WTC11 (cell line): ENCODE measurements around the gene ZBTB20.

Source experiments
- ATF1 ChIP-seq: sonication (generic); formaldehyde crosslinking; IDR thresholded peaks from 2 replicates; pipeline ENCODE4 v1.8.1; 2023; ENCODE audit warnings: mild to moderate bottlenecking, moderate library complexity, missing genetic modification reagents
- FOXJ3 ChIP-seq: sonication (generic); formaldehyde crosslinking; IDR thresholded peaks from 2 replicates; pipeline ENCODE4 v1.9.0; 2021; ENCODE audit warnings: missing genetic modification reagents, mild to moderate bottlenecking, borderline replicate concordance
- FOXK1 ChIP-seq: sonication (generic); formaldehyde crosslinking; IDR thresholded peaks from 2 replicates; pipeline ENCODE4 v1.8.0; 2022; ENCODE audit warnings: mild to moderate bottlenecking, moderate library complexity, missing genetic modification reagents
- NFE2L1 ChIP-seq: sonication (generic); formaldehyde crosslinking; IDR thresholded peaks from 2 replicates; pipeline ENCODE4 v1.8.1; 2023; ENCODE audit warnings: missing genetic modification reagents
- SP1 ChIP-seq: sonication (generic); formaldehyde crosslinking; conservative IDR thresholded peaks from 2 replicates; pipeline ENCODE4 v1.8.1; 2022; ENCODE audit warnings: missing genetic modification reagents
- ZNF121 ChIP-seq: sonication (generic); formaldehyde crosslinking; IDR thresholded peaks from 2 replicates; pipeline ENCODE4 v1.8.0; 2023; ENCODE audit warnings: missing genetic modification reagents
- ZNF416 ChIP-seq: fragments of 250-450 bp; sonication (Bioruptor Pico); IDR thresholded peaks from 2 replicates; pipeline ENCODE4 v1.9.0; 2021; ENCODE audit warnings: mild to moderate bottlenecking, inconsistent platforms
- TF ChIP-seq, protein P1 (sequence below): fragments of 200-600 bp; IDR thresholded peaks from 2 replicates; pipeline ENCODE4 v1.8.0; 2022; ENCODE audit warnings: antibody characterized with exemption
- TF ChIP-seq, protein P2 (sequence below): sonication (generic); formaldehyde crosslinking; IDR thresholded peaks from 2 replicates; pipeline ENCODE4 v1.8.0; 2023; ENCODE audit warnings: mild to moderate bottlenecking, missing genetic modification reagents
- TF ChIP-seq, protein P3 (sequence below): sonication (generic); formaldehyde crosslinking; IDR thresholded peaks from 2 replicates; pipeline ENCODE4 v1.8.1; 2022; ENCODE audit warnings: mild to moderate bottlenecking, moderate library complexity, missing genetic modification reagents
- TF ChIP-seq, protein P4 (sequence below): sonication (generic); formaldehyde crosslinking; conservative IDR thresholded peaks from 2 replicates; pipeline ENCODE4 v1.8.1; 2022; ENCODE audit warnings: mild to moderate bottlenecking, missing genetic modification reagents
- TF ChIP-seq, protein P5 (sequence below): sonication (generic); formaldehyde crosslinking; IDR thresholded peaks from 2 replicates; pipeline ENCODE4 v1.8.0; 2022; ENCODE audit warnings: missing genetic modification reagents

DNA sequence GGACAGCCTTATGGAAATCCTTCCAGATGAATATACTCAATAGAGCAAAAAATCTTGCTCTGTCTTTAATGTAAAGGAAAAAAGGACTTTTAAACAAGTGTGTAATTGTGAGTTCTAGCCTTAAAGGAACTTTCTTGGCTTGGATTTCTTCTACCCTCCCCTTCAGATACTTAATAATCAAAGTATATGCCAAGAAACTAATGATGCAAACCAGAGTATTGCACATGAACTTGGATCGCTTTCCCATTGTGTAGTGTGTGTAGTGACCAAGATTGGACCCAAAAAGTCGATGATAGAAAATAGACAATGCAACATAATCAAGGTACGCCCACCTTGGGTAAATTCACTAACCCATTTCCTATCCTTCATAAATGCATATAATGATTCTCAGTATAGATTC lies 729.4 kb downstream of the ZBTB20 start:
- TF ChIP-seq FOXJ3 (CRISPR knock-in tag) (no peak), SP1 (CRISPR knock-in tag) (no peak), FOXK1 (CRISPR knock-in tag) (no peak), ZNF121 (CRISPR knock-in tag) (no peak), ZNF416 (no peak), NFE2L1 (CRISPR knock-in tag) (no peak), ATF1 (CRISPR knock-in tag) (no peak)
- TF ChIP-seq, protein P1, sequence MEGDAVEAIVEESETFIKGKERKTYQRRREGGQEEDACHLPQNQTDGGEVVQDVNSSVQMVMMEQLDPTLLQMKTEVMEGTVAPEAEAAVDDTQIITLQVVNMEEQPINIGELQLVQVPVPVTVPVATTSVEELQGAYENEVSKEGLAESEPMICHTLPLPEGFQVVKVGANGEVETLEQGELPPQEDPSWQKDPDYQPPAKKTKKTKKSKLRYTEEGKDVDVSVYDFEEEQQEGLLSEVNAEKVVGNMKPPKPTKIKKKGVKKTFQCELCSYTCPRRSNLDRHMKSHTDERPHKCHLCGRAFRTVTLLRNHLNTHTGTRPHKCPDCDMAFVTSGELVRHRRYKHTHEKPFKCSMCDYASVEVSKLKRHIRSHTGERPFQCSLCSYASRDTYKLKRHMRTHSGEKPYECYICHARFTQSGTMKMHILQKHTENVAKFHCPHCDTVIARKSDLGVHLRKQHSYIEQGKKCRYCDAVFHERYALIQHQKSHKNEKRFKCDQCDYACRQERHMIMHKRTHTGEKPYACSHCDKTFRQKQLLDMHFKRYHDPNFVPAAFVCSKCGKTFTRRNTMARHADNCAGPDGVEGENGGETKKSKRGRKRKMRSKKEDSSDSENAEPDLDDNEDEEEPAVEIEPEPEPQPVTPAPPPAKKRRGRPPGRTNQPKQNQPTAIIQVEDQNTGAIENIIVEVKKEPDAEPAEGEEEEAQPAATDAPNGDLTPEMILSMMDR: no peak
- TF ChIP-seq, protein P2, sequence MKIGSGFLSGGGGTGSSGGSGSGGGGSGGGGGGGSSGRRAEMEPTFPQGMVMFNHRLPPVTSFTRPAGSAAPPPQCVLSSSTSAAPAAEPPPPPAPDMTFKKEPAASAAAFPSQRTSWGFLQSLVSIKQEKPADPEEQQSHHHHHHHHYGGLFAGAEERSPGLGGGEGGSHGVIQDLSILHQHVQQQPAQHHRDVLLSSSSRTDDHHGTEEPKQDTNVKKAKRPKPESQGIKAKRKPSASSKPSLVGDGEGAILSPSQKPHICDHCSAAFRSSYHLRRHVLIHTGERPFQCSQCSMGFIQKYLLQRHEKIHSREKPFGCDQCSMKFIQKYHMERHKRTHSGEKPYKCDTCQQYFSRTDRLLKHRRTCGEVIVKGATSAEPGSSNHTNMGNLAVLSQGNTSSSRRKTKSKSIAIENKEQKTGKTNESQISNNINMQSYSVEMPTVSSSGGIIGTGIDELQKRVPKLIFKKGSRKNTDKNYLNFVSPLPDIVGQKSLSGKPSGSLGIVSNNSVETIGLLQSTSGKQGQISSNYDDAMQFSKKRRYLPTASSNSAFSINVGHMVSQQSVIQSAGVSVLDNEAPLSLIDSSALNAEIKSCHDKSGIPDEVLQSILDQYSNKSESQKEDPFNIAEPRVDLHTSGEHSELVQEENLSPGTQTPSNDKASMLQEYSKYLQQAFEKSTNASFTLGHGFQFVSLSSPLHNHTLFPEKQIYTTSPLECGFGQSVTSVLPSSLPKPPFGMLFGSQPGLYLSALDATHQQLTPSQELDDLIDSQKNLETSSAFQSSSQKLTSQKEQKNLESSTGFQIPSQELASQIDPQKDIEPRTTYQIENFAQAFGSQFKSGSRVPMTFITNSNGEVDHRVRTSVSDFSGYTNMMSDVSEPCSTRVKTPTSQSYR (CRISPR knock-in tag): no peak
- TF ChIP-seq, protein P3, sequence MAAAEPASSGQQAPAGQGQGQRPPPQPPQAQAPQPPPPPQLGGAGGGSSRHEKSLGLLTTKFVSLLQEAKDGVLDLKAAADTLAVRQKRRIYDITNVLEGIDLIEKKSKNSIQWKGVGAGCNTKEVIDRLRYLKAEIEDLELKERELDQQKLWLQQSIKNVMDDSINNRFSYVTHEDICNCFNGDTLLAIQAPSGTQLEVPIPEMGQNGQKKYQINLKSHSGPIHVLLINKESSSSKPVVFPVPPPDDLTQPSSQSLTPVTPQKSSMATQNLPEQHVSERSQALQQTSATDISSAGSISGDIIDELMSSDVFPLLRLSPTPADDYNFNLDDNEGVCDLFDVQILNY (CRISPR knock-in tag): no peak
- TF ChIP-seq, protein P4, sequence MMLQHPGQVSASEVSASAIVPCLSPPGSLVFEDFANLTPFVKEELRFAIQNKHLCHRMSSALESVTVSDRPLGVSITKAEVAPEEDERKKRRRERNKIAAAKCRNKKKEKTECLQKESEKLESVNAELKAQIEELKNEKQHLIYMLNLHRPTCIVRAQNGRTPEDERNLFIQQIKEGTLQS: no peak
- TF ChIP-seq, protein P5, sequence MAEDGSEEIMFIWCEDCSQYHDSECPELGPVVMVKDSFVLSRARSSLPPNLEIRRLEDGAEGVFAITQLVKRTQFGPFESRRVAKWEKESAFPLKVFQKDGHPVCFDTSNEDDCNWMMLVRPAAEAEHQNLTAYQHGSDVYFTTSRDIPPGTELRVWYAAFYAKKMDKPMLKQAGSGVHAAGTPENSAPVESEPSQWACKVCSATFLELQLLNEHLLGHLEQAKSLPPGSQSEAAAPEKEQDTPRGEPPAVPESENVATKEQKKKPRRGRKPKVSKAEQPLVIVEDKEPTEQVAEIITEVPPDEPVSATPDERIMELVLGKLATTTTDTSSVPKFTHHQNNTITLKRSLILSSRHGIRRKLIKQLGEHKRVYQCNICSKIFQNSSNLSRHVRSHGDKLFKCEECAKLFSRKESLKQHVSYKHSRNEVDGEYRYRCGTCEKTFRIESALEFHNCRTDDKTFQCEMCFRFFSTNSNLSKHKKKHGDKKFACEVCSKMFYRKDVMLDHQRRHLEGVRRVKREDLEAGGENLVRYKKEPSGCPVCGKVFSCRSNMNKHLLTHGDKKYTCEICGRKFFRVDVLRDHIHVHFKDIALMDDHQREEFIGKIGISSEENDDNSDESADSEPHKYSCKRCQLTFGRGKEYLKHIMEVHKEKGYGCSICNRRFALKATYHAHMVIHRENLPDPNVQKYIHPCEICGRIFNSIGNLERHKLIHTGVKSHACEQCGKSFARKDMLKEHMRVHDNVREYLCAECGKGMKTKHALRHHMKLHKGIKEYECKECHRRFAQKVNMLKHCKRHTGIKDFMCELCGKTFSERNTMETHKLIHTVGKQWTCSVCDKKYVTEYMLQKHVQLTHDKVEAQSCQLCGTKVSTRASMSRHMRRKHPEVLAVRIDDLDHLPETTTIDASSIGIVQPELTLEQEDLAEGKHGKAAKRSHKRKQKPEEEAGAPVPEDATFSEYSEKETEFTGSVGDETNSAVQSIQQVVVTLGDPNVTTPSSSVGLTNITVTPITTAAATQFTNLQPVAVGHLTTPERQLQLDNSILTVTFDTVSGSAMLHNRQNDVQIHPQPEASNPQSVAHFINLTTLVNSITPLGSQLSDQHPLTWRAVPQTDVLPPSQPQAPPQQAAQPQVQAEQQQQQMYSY (CRISPR knock-in tag): no peak
